ENCODE data around the gene ZNF444.

Gene ZNF444

GRCh38 chr19:56107626-56108351 lies 33.3 kb upstream of the ZNF444 start:
- DNase-seq: no peak

GRCh38 chr19:56108447-56109195 lies 32.5 kb upstream of the ZNF444 start:
- DNase-seq: no peak

GRCh38 chr19:56109226-56109625 lies 31.9 kb upstream of the ZNF444 start:
- no peak for DNase-seq

- DNase-seq: no peak
These were observed 30.3 kb upstream of the ZNF444 start for GRCh38 chr19:56110515-56111448.

- DNase-seq: peak; percentile 73
These were observed 29.3 kb upstream of the ZNF444 start for GRCh38 chr19:56111601-56112312.

- DNase-seq: peak; percentile 86
These were observed 28.8 kb upstream of the ZNF444 start for GRCh38 chr19:56112313-56112709.

GRCh38 chr19:56113074-56113632 lies 27.9 kb upstream of the ZNF444 start:
- no peak for DNase-seq

GRCh38 chr19:56114051-56114777 lies 26.9 kb upstream of the ZNF444 start:
- no peak for DNase-seq

- no peak for DNase-seq
These were observed 26.3 kb upstream of the ZNF444 start for GRCh38 chr19:56114778-56115110.

- DNase-seq: no peak
These were observed 25.6 kb upstream of the ZNF444 start for GRCh38 chr19:56115490-56115889.

- no peak for DNase-seq
These were observed 24.5 kb upstream of the ZNF444 start for GRCh38 chr19:56116606-56117005.

GRCh38 chr19:56117376-56117884 lies 23.7 kb upstream of the ZNF444 start:
- DNase-seq: no peak

GRCh38 chr19:56117889-56118288 lies 23.2 kb upstream of the ZNF444 start:
- DNase-seq: no peak

- DNase-seq: no peak
These were observed 22.2 kb upstream of the ZNF444 start for GRCh38 chr19:56118666-56119581.

GRCh38 chr19:56119582-56119978 lies 21.5 kb upstream of the ZNF444 start:
- DNase-seq: no peak

- no peak for DNase-seq
These were observed 21.1 kb upstream of the ZNF444 start for GRCh38 chr19:56120002-56120370.

GRCh38 chr19:56120371-56121179 lies 20.5 kb upstream of the ZNF444 start:
- no peak for DNase-seq

- DNase-seq: peak; percentile 91
These were observed 19.6 kb upstream of the ZNF444 start, which contains the start of gene ZNF787 for GRCh38 chr19:56121180-56122167. Gene ZNF787, minus strand, starts transcription at chr19:56121295. Its CDS starts 18,078 bp downstream, at chr19:56103217.

Measured in NCI-H1436 treated with DMSO at 0.1 percent for 48 hours (cell line).